HepG2 (cell line): ENCODE data around the gene ARAP3. TPM values are rescaled to one million over a fixed set of nuclear protein-coding genes. Genes with fewer than 3 reads are reported as not detected.

ENCODE experiments used
- CHD2 ChIP-seq: IDR thresholded peaks from 2 replicates; pipeline ENCODE4 v1.6.1; 2011; ENCODE audit warnings: low read depth, low read length, improper control_type of control experiment
- DMTF1 ChIP-seq: sonication (generic); formaldehyde crosslinking; IDR thresholded peaks from 2 replicates; pipeline ENCODE4 v1.4.0; 2020; ENCODE audit warnings: mild to moderate bottlenecking, missing genetic modification reagents
- FOXM1 ChIP-seq: sonication (generic); formaldehyde crosslinking; IDR thresholded peaks from 2 replicates; pipeline ENCODE4 v1.5.0; 2020; ENCODE audit warnings: missing genetic modification reagents
- GLI4 ChIP-seq: sonication (generic); formaldehyde crosslinking; IDR thresholded peaks from 2 replicates; pipeline ENCODE4 v1.5.1; 2020; ENCODE audit warnings: missing genetic modification reagents, mild to moderate bottlenecking, moderate library complexity, borderline replicate concordance
- KDM1A ChIP-seq: IDR thresholded peaks from 2 replicates; pipeline ENCODE4 v1.6.1; 2016; ENCODE audit warnings: missing compliant biosample characterization
- KDM4B ChIP-seq: sonication (generic); formaldehyde crosslinking; IDR thresholded peaks from 2 replicates; pipeline ENCODE4 v1.4.0; 2020; ENCODE audit warnings: missing genetic modification reagents
- SPEN ChIP-seq: sonication (generic); formaldehyde crosslinking; IDR thresholded peaks from 2 replicates; pipeline ENCODE4 v1.5.1; 2020; ENCODE audit warnings: low read depth, mild to moderate bottlenecking, missing genetic modification reagents
- TEF ChIP-seq: sonication (generic); formaldehyde crosslinking; IDR thresholded peaks from 2 replicates; pipeline ENCODE4 v1.5.0; 2020; ENCODE audit warnings: missing genetic modification reagents
- ZKSCAN5 ChIP-seq: sonication (generic); formaldehyde crosslinking; IDR thresholded peaks from 2 replicates; pipeline ENCODE4 v1.5.1; 2020; ENCODE audit warnings: mild to moderate bottlenecking, missing genetic modification reagents
- ZNF597 ChIP-seq: sonication (generic); formaldehyde crosslinking; IDR thresholded peaks from 2 replicates; pipeline ENCODE4 v1.5.0; 2020; ENCODE audit warnings: missing genetic modification reagents
- ZNF720 ChIP-seq: sonication (generic); formaldehyde crosslinking; IDR thresholded peaks from 2 replicates; pipeline ENCODE4 v1.4.0; 2020; ENCODE audit warnings: missing genetic modification reagents
- polyA plus RNA-seq, 8 experiments: library from polyadenylated mRNA; depleted of rRNA in 3 of 8; stranded (reverse) in 7 of 8; unstranded in 1 of 8; fragments of >200 nt; fragmentation: Illumina TruSeq in 4 of 8; extraction: Trizol in 4 of 8; gene quantifications; 2 replicates each; pipeline versions ENCODE4 v1.2.1 to v1.2.3, GENCODE V29; 2011 to 2016; ENCODE audit warnings: low read depth in 4 of 8, missing spikeins in 1 of 8, mixed read lengths in 1 of 8; ENCODE audit not compliant: insufficient read depth in 1 of 8
- total RNA-seq, 5 experiments: library from RNA; depleted of rRNA; stranded (reverse); fragments of >200 nt; fragmentation: Illumina TruSeq; extraction: Trizol; gene quantifications; 2 replicates each; pipeline ENCODE4 v1.2.3, GENCODE V29; 2016; ENCODE audit warnings: low read depth in 1 of 5
- TF ChIP-seq, protein P1 (sequence below): sonication (generic); formaldehyde crosslinking; IDR thresholded peaks from 2 replicates; pipeline ENCODE4 v1.5.0; 2020; ENCODE audit warnings: missing genetic modification reagents
- TF ChIP-seq, protein P2 (sequence below), 2 experiments: sonication (generic) in 1 of 2; formaldehyde crosslinking in 1 of 2; IDR thresholded peaks; 2 replicates each; pipeline versions ENCODE4 v1.4.0 to v1.6.1; 2016 to 2020; ENCODE audit warnings: borderline replicate concordance in 1 of 2, low read depth in 1 of 2, mild to moderate bottlenecking in 1 of 2, missing genetic modification reagents in 1 of 2
- TF ChIP-seq, protein P3 (sequence below): sonication (generic); formaldehyde crosslinking; IDR thresholded peaks from 2 replicates; pipeline ENCODE4 v1.4.0; 2020; ENCODE audit warnings: missing genetic modification reagents
- TF ChIP-seq, protein P4 (sequence below): sonication (generic); formaldehyde crosslinking; IDR thresholded peaks from 2 replicates; pipeline ENCODE4 v1.5.0; 2020; ENCODE audit warnings: mild to moderate bottlenecking, missing genetic modification reagents

The ARAP3 gene
- total and polyA plus RNA-seq, 2 of the 13 experiments (the other 11 are each of a cell fraction or from before 2014, with no cell fraction given) = 0.25 TPM; not detected in 1

GRCh38 chr5:141618804-141619554, 63.1 kb downstream of the ARAP3 start, which contains the start of gene DIAPH1 (continued):
- no peak for TF ChIP-seq DMTF1 (CRISPR knock-in tag)
- peak; percentile 84 for TF ChIP-seq SPEN (CRISPR knock-in tag)
- TF ChIP-seq, protein P1, sequence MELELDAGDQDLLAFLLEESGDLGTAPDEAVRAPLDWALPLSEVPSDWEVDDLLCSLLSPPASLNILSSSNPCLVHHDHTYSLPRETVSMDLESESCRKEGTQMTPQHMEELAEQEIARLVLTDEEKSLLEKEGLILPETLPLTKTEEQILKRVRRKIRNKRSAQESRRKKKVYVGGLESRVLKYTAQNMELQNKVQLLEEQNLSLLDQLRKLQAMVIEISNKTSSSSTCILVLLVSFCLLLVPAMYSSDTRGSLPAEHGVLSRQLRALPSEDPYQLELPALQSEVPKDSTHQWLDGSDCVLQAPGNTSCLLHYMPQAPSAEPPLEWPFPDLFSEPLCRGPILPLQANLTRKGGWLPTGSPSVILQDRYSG (CRISPR knock-in tag) = no peak; the same call in 1 of the 2 replicates
- TF ChIP-seq FOXM1 (CRISPR knock-in tag) = no peak
- TF ChIP-seq KDM4B = peak; percentile 93; the same call in 1 of the 2 replicates
- TF ChIP-seq ZNF720 (CRISPR knock-in tag) = no peak
- TF ChIP-seq ZNF597 (CRISPR knock-in tag) = no peak
- TF ChIP-seq KDM1A = no peak
- peak; percentile 63; the same call in 1 of the 2 replicates for TF ChIP-seq CHD2
- TF ChIP-seq, protein P2, sequence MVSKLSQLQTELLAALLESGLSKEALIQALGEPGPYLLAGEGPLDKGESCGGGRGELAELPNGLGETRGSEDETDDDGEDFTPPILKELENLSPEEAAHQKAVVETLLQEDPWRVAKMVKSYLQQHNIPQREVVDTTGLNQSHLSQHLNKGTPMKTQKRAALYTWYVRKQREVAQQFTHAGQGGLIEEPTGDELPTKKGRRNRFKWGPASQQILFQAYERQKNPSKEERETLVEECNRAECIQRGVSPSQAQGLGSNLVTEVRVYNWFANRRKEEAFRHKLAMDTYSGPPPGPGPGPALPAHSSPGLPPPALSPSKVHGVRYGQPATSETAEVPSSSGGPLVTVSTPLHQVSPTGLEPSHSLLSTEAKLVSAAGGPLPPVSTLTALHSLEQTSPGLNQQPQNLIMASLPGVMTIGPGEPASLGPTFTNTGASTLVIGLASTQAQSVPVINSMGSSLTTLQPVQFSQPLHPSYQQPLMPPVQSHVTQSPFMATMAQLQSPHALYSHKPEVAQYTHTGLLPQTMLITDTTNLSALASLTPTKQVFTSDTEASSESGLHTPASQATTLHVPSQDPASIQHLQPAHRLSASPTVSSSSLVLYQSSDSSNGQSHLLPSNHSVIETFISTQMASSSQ (IDR thresholded peaks at IDR 0.05; ENCODE audit: low read depth) = no peak
- TF ChIP-seq, protein P2 (CRISPR knock-in tag; IDR thresholded peaks at IDR 0.05; ENCODE audit: borderline replicate concordance) = peak; percentile 86; the same call in 1 of the 2 replicates
- TF ChIP-seq, protein P3, sequence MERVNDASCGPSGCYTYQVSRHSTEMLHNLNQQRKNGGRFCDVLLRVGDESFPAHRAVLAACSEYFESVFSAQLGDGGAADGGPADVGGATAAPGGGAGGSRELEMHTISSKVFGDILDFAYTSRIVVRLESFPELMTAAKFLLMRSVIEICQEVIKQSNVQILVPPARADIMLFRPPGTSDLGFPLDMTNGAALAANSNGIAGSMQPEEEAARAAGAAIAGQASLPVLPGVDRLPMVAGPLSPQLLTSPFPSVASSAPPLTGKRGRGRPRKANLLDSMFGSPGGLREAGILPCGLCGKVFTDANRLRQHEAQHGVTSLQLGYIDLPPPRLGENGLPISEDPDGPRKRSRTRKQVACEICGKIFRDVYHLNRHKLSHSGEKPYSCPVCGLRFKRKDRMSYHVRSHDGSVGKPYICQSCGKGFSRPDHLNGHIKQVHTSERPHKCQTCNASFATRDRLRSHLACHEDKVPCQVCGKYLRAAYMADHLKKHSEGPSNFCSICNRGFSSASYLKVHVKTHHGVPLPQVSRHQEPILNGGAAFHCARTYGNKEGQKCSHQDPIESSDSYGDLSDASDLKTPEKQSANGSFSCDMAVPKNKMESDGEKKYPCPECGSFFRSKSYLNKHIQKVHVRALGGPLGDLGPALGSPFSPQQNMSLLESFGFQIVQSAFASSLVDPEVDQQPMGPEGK (CRISPR knock-in tag) = peak; percentile 66
- TF ChIP-seq ZKSCAN5 (CRISPR knock-in tag) = no peak
- TF ChIP-seq TEF = no peak
- TF ChIP-seq GLI4 = no peak
- TF ChIP-seq, protein P4, sequence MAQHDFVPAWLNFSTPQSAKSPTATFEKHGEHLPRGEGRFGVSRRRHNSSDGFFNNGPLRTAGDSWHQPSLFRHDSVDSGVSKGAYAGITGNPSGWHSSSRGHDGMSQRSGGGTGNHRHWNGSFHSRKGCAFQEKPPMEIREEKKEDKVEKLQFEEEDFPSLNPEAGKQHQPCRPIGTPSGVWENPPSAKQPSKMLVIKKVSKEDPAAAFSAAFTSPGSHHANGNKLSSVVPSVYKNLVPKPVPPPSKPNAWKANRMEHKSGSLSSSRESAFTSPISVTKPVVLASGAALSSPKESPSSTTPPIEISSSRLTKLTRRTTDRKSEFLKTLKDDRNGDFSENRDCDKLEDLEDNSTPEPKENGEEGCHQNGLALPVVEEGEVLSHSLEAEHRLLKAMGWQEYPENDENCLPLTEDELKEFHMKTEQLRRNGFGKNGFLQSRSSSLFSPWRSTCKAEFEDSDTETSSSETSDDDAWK = no peak
